Left forelimb (tissue), 1 donor: ENCODE results near the gene NEUROG1.

Source experiments
- DNase-seq: peaks from one replicate; pipeline ENCODE4 v3.0.0-alpha.2; 2018; ENCODE audit warnings: low spot score

NEUROG1 gene

GRCh38 chr5:135564331-135564730 is 28.6 kb upstream of the NEUROG1 start:
- no peak for DNase-seq

- DNase-seq, result no peak
Observed at GRCh38 chr5:135561266-135561665, 25.5 kb upstream of the NEUROG1 start.

- peak; percentile 85 for DNase-seq
Observed at GRCh38 chr5:135560858-135561257, 25.1 kb upstream of the NEUROG1 start.

- no peak for DNase-seq
Observed at GRCh38 chr5:135559354-135559753, 23.6 kb upstream of the NEUROG1 start.

- no peak for DNase-seq
Observed at GRCh38 chr5:135557076-135557838, 21.5 kb upstream of the NEUROG1 start.

GRCh38 chr5:135556620-135557019 is 20.9 kb upstream of the NEUROG1 start:
- no peak for DNase-seq

- DNase-seq, result no peak
Observed at GRCh38 chr5:135555530-135555929, 19.8 kb upstream of the NEUROG1 start.

GRCh38 chr5:135553688-135554462 is 18.1 kb upstream of the NEUROG1 start:
- no peak for DNase-seq

GRCh38 chr5:135551593-135552447 is 16.1 kb upstream of the NEUROG1 start:
- no peak for DNase-seq

- no peak for DNase-seq
Observed at GRCh38 chr5:135549413-135549812, 13.6 kb upstream of the NEUROG1 start.

- DNase-seq, result no peak
Observed at GRCh38 chr5:135547590-135548254, 12.0 kb upstream of the NEUROG1 start.

GRCh38 chr5:135546912-135547311 is 11.1 kb upstream of the NEUROG1 start:
- no peak for DNase-seq

- no peak for DNase-seq
Observed at GRCh38 chr5:135546101-135546500, 10.3 kb upstream of the NEUROG1 start.

GRCh38 chr5:135545099-135545498 is 9.3 kb upstream of the NEUROG1 start:
- DNase-seq, result no peak

- no peak for DNase-seq
Observed at GRCh38 chr5:135543485-135544304, 7.9 kb upstream of the NEUROG1 start.

- DNase-seq, result no peak
Observed at GRCh38 chr5:135543001-135543484, 7.3 kb upstream of the NEUROG1 start.

- DNase-seq, result no peak
Observed at GRCh38 chr5:135541807-135542502, 6.2 kb upstream of the NEUROG1 start.

- DNase-seq, result no peak
Observed at GRCh38 chr5:135539430-135540005, 3.8 kb upstream of the NEUROG1 start.

- no peak for DNase-seq
Observed at GRCh38 chr5:135538261-135538660, 2.5 kb upstream of the NEUROG1 start.

- DNase-seq, result no peak
Observed at GRCh38 chr5:135537745-135538144, 2.0 kb upstream of the NEUROG1 start.
